ENCODE measurements around the gene IFIT3. TPM values are rescaled to one million over a fixed set of nuclear protein-coding genes. Genes with fewer than 3 reads are reported as not detected.

IFIT3 gene
- polyA plus RNA-seq, 1 of the 3 experiments (the other 2 are of a cell fraction): 3.2 TPM

- 0 out of 2 replicates have a peak, but pooled peaks have one; percentile 14 for TF ChIP-seq ZBTB33 (IDR thresholded peaks at IDR 0.05; ENCODE audit: borderline replicate concordance, low read depth)
- TF ChIP-seq YY1 (IDR thresholded peaks at IDR 0.05; ENCODE audit: low read depth): no peak
- peak; percentile 59; the same call in 1 of the 2 replicates for TF ChIP-seq RXRA (IDR thresholded peaks at IDR 0.05; ENCODE audit: borderline replicate concordance, low read depth)
- TF ChIP-seq MAX (IDR thresholded peaks at IDR 0.05; ENCODE audit: low read depth): peak; percentile 61; the same call in 1 of the 2 replicates
- TF ChIP-seq PBX3 (IDR thresholded peaks at IDR 0.05): peak; percentile 69
- TF ChIP-seq EP300 (IDR thresholded peaks at IDR 0.05; ENCODE audit: borderline replicate concordance in 1 of 2, low read depth in 1 of 2, low read length in 1 of 2): peak in 1 of 2 experiments; percentile 73; a peak in 1 of 4 replicates
- TF ChIP-seq SMC3 (IDR thresholded peaks at IDR 0.05; ENCODE audit: low read depth, low read length): 0 out of 2 replicates have a peak, but pooled peaks have one; percentile 10
- TF ChIP-seq TAF1 (IDR thresholded peaks at IDR 0.05; ENCODE audit: borderline replicate concordance, low read depth, low read length): peak; percentile 51; the same call in 1 of the 2 replicates
These were observed at the start of gene IFIT3 (continued) for GRCh38 chr10:89327803-89328441.

- Histone ChIP-seq H3F3A (replicated peaks; ENCODE audit: insufficient read depth) (peaks cover 31% of the 10 kb centered on the region), H3K9me2 (no peaks in the 10 kb centered on the region), H3K79me2 (ENCODE audit: insufficient read depth) (no peaks in the 10 kb centered on the region), H3K4me3 (ENCODE audit: low read depth in 2 of 2, low read length in 1 of 2) (peak overlapping the region in 1 of 2 experiments; percentile 38; a peak in 2 of 4 replicates), H4K20me1 (ENCODE audit: insufficient read depth) (no peaks in the 10 kb centered on the region), H3K27ac (ENCODE audit: low read depth in 2 of 2, low read length in 1 of 2) (peak overlapping the region; percentile 95 to 97), H3K36me3 (replicated peaks in 1 of 2; ENCODE audit: control insufficient read depth in 1 of 2, insufficient read depth in 2 of 2, low read length in 1 of 2) (no peaks in the 10 kb centered on the region), H2AFZ (ENCODE audit: low read depth) (peak overlapping the region; percentile 69), H3K27me3 (ENCODE audit: insufficient read depth) (no peaks in the 10 kb centered on the region), H3K9ac (peak overlapping the region; percentile 62), H3K4me2 (peak overlapping the region; percentile 63), H3K9me3 (no peaks in the 10 kb centered on the region), H3K4me1 (ENCODE audit: control insufficient read depth in 1 of 2, insufficient read depth in 2 of 2, low read depth in 1 of 2, low read length in 1 of 2) (peaks cover 37 to 44% of the 10 kb centered on the region in 2 experiments)
- CTCF ChIA-PET: interaction anchor here (0.8 to 1.3 kb wide), 3 partner anchors 11 to 285 kb away, joined by 3 to 8 read pairs (median 4); no protein-coding TSS in a partner anchor
- WGBS (ENCODE audit: low lambda C conversion rate): 7% methylated on average over 1 of the region's 1 CpG
- peak; percentile 34 for DNase-seq
- POLR2A ChIA-PET: interaction anchor here (1.0 kb wide), 1 partner anchor 26 kb away, joined by 3 read pairs; the partner anchor contains the start of gene LIPA
- peak; percentile 7; the same call in 1 of the 2 replicates for TF ChIP-seq SMC3 (IDR thresholded peaks at IDR 0.05; ENCODE audit: low read depth, low read length)
- TF ChIP-seq POLR2AphosphoS5 (IDR thresholded peaks at IDR 0.05; ENCODE audit: low read depth, low read length): peak; percentile 84
- no peak for TF ChIP-seq MXI1 (IDR thresholded peaks at IDR 0.05; ENCODE audit: low read depth, low read length)
- TF ChIP-seq GATA2 (CRISPR knock-in tag; IDR thresholded peaks at IDR 0.05): peak; percentile 68
- peak; percentile 57 for TF ChIP-seq CHD2 (IDR thresholded peaks at IDR 0.05; ENCODE audit: low read length, partially characterized antibody)
- peak; percentile 62; the same call in 1 of the 2 replicates for TF ChIP-seq MAX (IDR thresholded peaks at IDR 0.05; ENCODE audit: low read depth)
- no peak for TF ChIP-seq NRF1 (IDR thresholded peaks at IDR 0.05; ENCODE audit: low read depth, low read length)
- TF ChIP-seq RAD21 (IDR thresholded peaks at IDR 0.05; ENCODE audit: low read length): no peak; the same call in 1 of the 2 replicates
- no peak for TF ChIP-seq YY1 (IDR thresholded peaks at IDR 0.05; ENCODE audit: low read depth)
- TF ChIP-seq ELF1 (IDR thresholded peaks at IDR 0.05): 0 out of 2 replicates have a peak, but pooled peaks have one; percentile 17
- TF ChIP-seq TEAD4 (IDR thresholded peaks at IDR 0.05; ENCODE audit: borderline replicate concordance, insufficient read depth): peak; percentile 87
- peak; percentile 94 for TF ChIP-seq JUND (IDR thresholded peaks at IDR 0.05)
- peak; percentile 35; the same call in 1 of the 2 replicates for TF ChIP-seq FOXM1 (IDR thresholded peaks at IDR 0.05; ENCODE audit: low read depth)
- peak; percentile 36; the same call in 1 of the 2 replicates for TF ChIP-seq RCOR1 (IDR thresholded peaks at IDR 0.05; ENCODE audit: low read length)
- TF ChIP-seq GABPA (IDR thresholded peaks at IDR 0.05; ENCODE audit: low read depth): no peak
- no peak for TF ChIP-seq ZBTB33 (IDR thresholded peaks at IDR 0.05; ENCODE audit: borderline replicate concordance, low read depth)
- TF ChIP-seq USF1 (IDR thresholded peaks at IDR 0.05; ENCODE audit: borderline replicate concordance, low read depth): no peak
- TF ChIP-seq MEF2A (IDR thresholded peaks at IDR 0.05; ENCODE audit: borderline replicate concordance, low read depth): peak; percentile 57; the same call in 1 of the 2 replicates
- peak; percentile 79; the same call in 1 of the 2 replicates for TF ChIP-seq RXRA (IDR thresholded peaks at IDR 0.05; ENCODE audit: borderline replicate concordance, low read depth)
These were observed 49.7 kb upstream of the IFIT3 start for GRCh38 chr10:89278034-89278535.

All from SK-N-SH (cell line).